H9 (cell line): ENCODE data around the gene NPM3. TPM values are rescaled to one million over a fixed set of nuclear protein-coding genes. Genes with fewer than 3 reads are reported as not detected.

Source experiments
- DNase-seq: peaks from one replicate; pipeline ENCODE4 v3.0.0-alpha.2; 2017
- H2AFZ ChIP-seq: one replicate; pipeline ENCODE4 v1.6.1; 2013; ENCODE audit warnings: mild to moderate bottlenecking, low read length, control low read depth, moderate library complexity
- H2AK5ac ChIP-seq: 2 replicates; pipeline ENCODE4 v1.6.1; 2013; ENCODE audit warnings: low read length, control low read depth, mixed read lengths; ENCODE audit not compliant: insufficient read length
- H2BK120ac ChIP-seq: one replicate; pipeline ENCODE4 v1.6.1; 2013; ENCODE audit warnings: low read depth, mild to moderate bottlenecking, low read length, control low read depth, inconsistent platforms; ENCODE audit not compliant: poor library complexity, severe bottlenecking
- H2BK12ac ChIP-seq: 2 replicates; pipeline ENCODE4 v1.6.1; 2013; ENCODE audit warnings: low read length, control low read depth, mixed read lengths, low read depth; ENCODE audit not compliant: insufficient read length
- H2BK15ac ChIP-seq: 2 replicates; pipeline ENCODE4 v1.6.1; 2013; ENCODE audit warnings: low read depth, low read length, control low read depth
- H2BK20ac ChIP-seq: one replicate; pipeline ENCODE4 v1.6.1; 2013; ENCODE audit warnings: low read depth, mild to moderate bottlenecking, low read length, control low read depth, inconsistent platforms; ENCODE audit not compliant: poor library complexity, severe bottlenecking
- H2BK5ac ChIP-seq: 2 replicates; pipeline ENCODE4 v1.6.1; 2013; ENCODE audit warnings: low read length, control low read depth, mixed read lengths; ENCODE audit not compliant: insufficient read length
- H3K14ac ChIP-seq: 2 replicates; pipeline ENCODE4 v1.6.1; 2013; ENCODE audit warnings: low read length, control low read depth; ENCODE audit not compliant: insufficient read depth
- H3K18ac ChIP-seq: 2 replicates; pipeline ENCODE4 v1.6.1; 2013; ENCODE audit warnings: low read depth, mild to moderate bottlenecking, mixed read lengths, low read length, control low read depth; ENCODE audit not compliant: insufficient read length
- H3K23ac ChIP-seq: 2 replicates; pipeline ENCODE4 v1.6.1; 2013; ENCODE audit warnings: low read length, control low read depth, mixed read lengths, low read depth; ENCODE audit not compliant: insufficient read length
- H3K23me2 ChIP-seq: 2 replicates; pipeline ENCODE4 v1.6.1; 2013; ENCODE audit warnings: low read depth, mild to moderate bottlenecking, mixed read lengths, low read length, control low read depth; ENCODE audit not compliant: insufficient read length, poor library complexity, severe bottlenecking
- H3K27ac ChIP-seq: 2 replicates; pipeline ENCODE4 v1.5.1; 2013; ENCODE audit warnings: low read length, control low read depth, mixed read lengths, low read depth; ENCODE audit not compliant: insufficient read length
- H3K27me3 ChIP-seq: 2 replicates; pipeline ENCODE4 v1.6.1; 2013; ENCODE audit warnings: low read length, control low read depth, inconsistent platforms; ENCODE audit not compliant: insufficient read depth
- H3K4ac ChIP-seq: 2 replicates; pipeline ENCODE4 v1.6.1; 2013; ENCODE audit warnings: low read depth, mild to moderate bottlenecking, control low read depth, inconsistent platforms, low read length, moderate library complexity
- H3K4me1 ChIP-seq: 2 replicates; pipeline ENCODE4 v1.6.1; 2013; ENCODE audit warnings: low read length, control low read depth, inconsistent platforms; ENCODE audit not compliant: insufficient read depth
- H3K4me2 ChIP-seq: 2 replicates; pipeline ENCODE4 v1.6.1; 2013; ENCODE audit warnings: low read length, control low read depth, mixed read lengths; ENCODE audit not compliant: insufficient read length, insufficient read depth
- H3K56ac ChIP-seq: 2 replicates; pipeline ENCODE4 v1.6.1; 2013; ENCODE audit warnings: low read depth, mild to moderate bottlenecking, mixed read lengths, low read length, control low read depth; ENCODE audit not compliant: insufficient read length
- H3K79me1 ChIP-seq: 2 replicates; pipeline ENCODE4 v1.6.1; 2013; ENCODE audit warnings: low read depth, mild to moderate bottlenecking, moderate library complexity, low read length, control low read depth, inconsistent platforms; ENCODE audit not compliant: insufficient read depth, poor library complexity, severe bottlenecking
- H3K79me2 ChIP-seq: 2 replicates; pipeline ENCODE4 v1.6.1; 2013; ENCODE audit warnings: low read length, control low read depth, inconsistent platforms; ENCODE audit not compliant: insufficient read depth
- H3K9ac ChIP-seq: 2 replicates; pipeline ENCODE4 v1.6.1; 2013; ENCODE audit warnings: low read length, control low read depth, mixed read lengths; ENCODE audit not compliant: insufficient read length; ENCODE audit errors: extremely low read depth
- H3K9me3 ChIP-seq: one replicate; pipeline ENCODE4 v1.6.1; 2013; ENCODE audit warnings: low read depth, low read length, inconsistent platforms; ENCODE audit not compliant: control insufficient read depth
- H3T11ph ChIP-seq: one replicate; pipeline ENCODE4 v1.6.1; 2013; ENCODE audit warnings: mild to moderate bottlenecking, low read length, control low read depth, inconsistent platforms
- H4K20me1 ChIP-seq: one replicate; pipeline ENCODE4 v1.6.1; 2013; ENCODE audit not compliant: control insufficient read depth, insufficient read length, insufficient read depth
- H4K5ac ChIP-seq: 2 replicates; pipeline ENCODE4 v1.6.1; 2013; ENCODE audit warnings: low read depth, mild to moderate bottlenecking, mixed read lengths, low read length, control low read depth; ENCODE audit not compliant: insufficient read length
- H4K8ac ChIP-seq: replicated peaks from 2 replicates; pipeline ENCODE4 v1.6.1; 2013; ENCODE audit warnings: low read length, control low read depth, mixed read lengths, low read depth; ENCODE audit not compliant: insufficient read length
- H4K91ac ChIP-seq: 2 replicates; pipeline ENCODE4 v1.6.1; 2013; ENCODE audit warnings: low read depth, mild to moderate bottlenecking, moderate library complexity, mixed read lengths, low read length, control low read depth; ENCODE audit not compliant: insufficient read length
- H3K27ac Mint-ChIP-seq, 3 experiments: 2 replicates in 2 of 3; 3 replicates in 1 of 3; pipeline ENCODE4 v1.8.0; 2020 to 2021; ENCODE audit warnings: mixed read lengths in 3 of 3, mild to moderate bottlenecking in 1 of 3, moderate library complexity in 1 of 3
- H3K27me3 Mint-ChIP-seq: 2 replicates; pipeline ENCODE4 v1.8.0; 2021; ENCODE audit warnings: low read depth, mild to moderate bottlenecking, moderate library complexity, mixed read lengths
- H3K36me3 Mint-ChIP-seq, 3 experiments: 2 replicates in 2 of 3; 3 replicates in 1 of 3; pipeline ENCODE4 v1.8.0; 2020 to 2021; ENCODE audit warnings: low read depth in 3 of 3, mixed read lengths in 3 of 3; ENCODE audit not compliant: insufficient read depth in 1 of 3
- H3K4me1 Mint-ChIP-seq, 2 experiments: 2 replicates each; pipeline ENCODE4 v1.8.0; 2020; ENCODE audit warnings: mixed read lengths in 2 of 2
- H3K4me3 Mint-ChIP-seq, 2 experiments: 2 replicates in 1 of 2; 3 replicates in 1 of 2; pipeline ENCODE4 v1.8.0; 2020 to 2021; ENCODE audit warnings: mild to moderate bottlenecking in 2 of 2, mixed read lengths in 2 of 2, moderate library complexity in 1 of 2
- H3K9me3 Mint-ChIP-seq, 2 experiments: 2 replicates in 1 of 2; 3 replicates in 1 of 2; pipeline ENCODE4 v1.8.0; 2020; ENCODE audit warnings: mild to moderate bottlenecking in 2 of 2, mixed read lengths in 2 of 2, moderate library complexity in 1 of 2
- CTCF ChIP-seq: fragments of 200-600 bp; sonication (generic); conservative IDR thresholded peaks from 3 replicates; pipeline ENCODE4 v1.8.0; 2021; ENCODE audit warnings: antibody characterized with exemption, mild to moderate bottlenecking
- WGBS: extraction: QIAGEN DNeasy Blood & Tissue Kit; methylation state at CpG from one replicate; pipeline ENCODE4 v1.1.7; 2013; ENCODE audit warnings: missing lambda C conversion rate, low lambda C conversion rate, mixed read lengths; ENCODE audit not compliant: insufficient read length; ENCODE audit errors: extremely low coverage; 5-methylcytosine and 5-hydroxymethylcytosine counted together
- total RNA-seq: library from RNA; stranded (reverse); gene quantifications from 2 replicates; pipeline ENCODE4 v1.2.1, GENCODE V29; 2021

Gene NPM3
- total RNA-seq, 1 experiment from 2014 or later, result 133 TPM

- Histone ChIP-seq H3K23me2 (no peaks in the 10 kb centered on the region), H3K79me1 (no peaks in the 10 kb centered on the region), H4K5ac (no peak overlapping the region), H3K9me3 (no peaks in the 10 kb centered on the region), H3K27ac (no peak overlapping the region), H3K14ac (no peak overlapping the region), H2BK15ac (no peak overlapping the region), H3T11ph (no peak overlapping the region), H3K18ac (no peak overlapping the region), H2AFZ (no peak overlapping the region), H3K56ac (no peak overlapping the region), H2BK120ac (no peak overlapping the region), H2AK5ac (no peak overlapping the region), H4K8ac (no peak overlapping the region), H3K4ac (no peak overlapping the region), H2BK20ac (no peak overlapping the region), H2BK5ac (no peak overlapping the region), H3K27me3 (no peaks in the 10 kb centered on the region; the same call in 1 of the 2 replicates), H2BK12ac (no peak overlapping the region), H3K9ac (no peak overlapping the region), H3K23ac (no peak overlapping the region), H3K4me1 (no peaks in the 10 kb centered on the region), H4K91ac (no peak overlapping the region), H3K4me2 (no peak overlapping the region), H3K79me2 (no peaks in the 10 kb centered on the region), H4K20me1 (no peaks in the 10 kb centered on the region)
- TF ChIP-seq CTCF, result no peak
- H3K4me1 Mint-ChIP-seq, result peaks cover 0 to 5% of the 10 kb centered on the region in 2 experiments; a peak in 2 of 4 replicates
- WGBS, result no CpG with 5 or more reads among the region's 3 CpGs
- H3K4me3 Mint-ChIP-seq, result no peak overlapping the region
- no peak overlapping the region for H3K27ac Mint-ChIP-seq
- no peaks in the 10 kb centered on the region for H3K9me3 Mint-ChIP-seq
- DNase-seq, result no peak
- H3K36me3 Mint-ChIP-seq, result no peaks in the 10 kb centered on the region
- peaks cover 3% of the 10 kb centered on the region; the same call in 1 of the 2 replicates for H3K27me3 Mint-ChIP-seq
These were observed 46.6 kb downstream of the NPM3 start for GRCh38 chr10:101736666-101737065.
